Heart left ventricle (tissue), 16 donors: ENCODE results near the gene TNS1. TPM values are rescaled to one million over a fixed set of nuclear protein-coding genes. Genes with fewer than 3 reads are reported as not detected.

Experiments used
- ATAC-seq, 4 donors: fragments of 200-7000 bp; cut with Tn5 transposase; one replicate each; pipeline ENCODE4 v1.9.1; 2020 to 2022; ENCODE audit warnings: moderate library complexity in 4 of 4, mild to moderate bottlenecking in 3 of 4, moderate number of reproducible peaks in 1 of 4
- DNase-seq, 5 donors: peaks; one replicate each; pipeline ENCODE4 v3.0.0-alpha.2; 2020
- H3K27ac ChIP-seq, 12 donors: fragments of 200-600 bp; sonication (generic) in 4 of 12; one replicate each; pipeline versions ENCODE4 v1.5.0 to v1.8.0; 2016 to 2022; ENCODE audit warnings: mild to moderate bottlenecking in 2 of 12
- H3K27me3 ChIP-seq, 9 donors: fragments of 200-600 bp; sonication (generic) in 2 of 9; one replicate each; pipeline versions ENCODE4 v1.5.1 to v1.8.0; 2016 to 2022; ENCODE audit warnings: mild to moderate bottlenecking in 3 of 9
- H3K36me3 ChIP-seq, 9 donors: fragments of 200-600 bp; sonication (generic) in 2 of 9; one replicate each; pipeline versions ENCODE4 v1.5.0 to v1.8.0; 2018 to 2022; ENCODE audit warnings: mild to moderate bottlenecking in 2 of 9
- H3K4me1 ChIP-seq, 12 donors: fragments of 200-600 bp; sonication (generic) in 4 of 12; one replicate each; pipeline versions ENCODE4 v1.5.0 to v1.8.0; 2016 to 2022; ENCODE audit warnings: mild to moderate bottlenecking in 3 of 12
- H3K4me3 ChIP-seq, 12 donors: fragments of 200-600 bp; sonication (generic) in 4 of 12; one replicate each; pipeline versions ENCODE4 v1.5.0 to v1.8.0; 2017 to 2022; ENCODE audit warnings: mild to moderate bottlenecking in 9 of 12, moderate library complexity in 4 of 12
- H3K9me3 ChIP-seq, 12 donors: fragments of 200-600 bp; sonication (generic) in 4 of 12; one replicate each; pipeline versions ENCODE4 v1.5.0 to v1.8.0; 2016 to 2022; ENCODE audit warnings: mild to moderate bottlenecking in 1 of 12
- POLR2A ChIP-seq, 2 donors: fragments of 450-650 bp; IDR thresholded peaks; one replicate each; pipeline ENCODE4 v1.6.1; 2017; ENCODE audit warnings: antibody characterized with exemption in 2 of 2, mild to moderate bottlenecking in 2 of 2, moderate library complexity in 2 of 2
- WGBS, 4 donors: extraction: QIAGEN DNeasy Blood & Tissue Kit in 2 of 4; methylation state at CpG; one replicate each; pipeline versions ENCODE4 v1.1.5 to v1.1.7; 2013 to 2018; 5-methylcytosine and 5-hydroxymethylcytosine counted together
- intact Hi-C, 10 donors: fragments of 100-400 bp; cut with DNase I; formaldehyde crosslinking; loops; one replicate each; pipeline versions ENCODE4 v1.11.1 to v1.14.2; 2022
- polyA plus RNA-seq, 2 donors: library from polyadenylated mRNA; stranded (reverse); fragments of 200-250 nt; gene quantifications; one replicate each; pipeline ENCODE4 v1.2.3, GENCODE V29; 2013
- total RNA-seq, 9 donors: library from RNA; depleted of rRNA in 2 of 9; stranded (reverse); fragments of >200 nt in 2 of 9; fragmentation: NEBNext Ultra II Directional in 3 of 9; extraction: Animal tissue kit (Norgen Biotek cat#: 25700) in 3 of 9; gene quantifications; one replicate each; pipeline versions ENCODE4 v1.1.0 to v1.2.4, GENCODE V29; 2016 to 2023
- TF ChIP-seq, protein P1 (sequence below), 12 donors: fragments of 200-600 bp; sonication (generic) in 4 of 12; IDR thresholded peaks; one replicate each; pipeline versions ENCODE4 v1.5.0 to v1.8.0; 2018 to 2022; ENCODE audit warnings: antibody characterized with exemption in 12 of 12, mild to moderate bottlenecking in 5 of 12
- donor health status: ischemic (EF 13 %, LVEDD 7.1; RV severe dilation, severe dysfunction).
- donor health status: healthy with polysubstance abuse.
- donor health status: DM: no; HTN: yes; CAD: no.
- donor health status: DM: no; HTN: no; CAD: no.
- donor health status: ischemic (EF 25% LVEDD 6.9; RV normal size, moderate dysfunction).
- donor health status: ischemic (EF 25% LVEDD 5.7; RV mildly dilated, moderate dysfunction).
- donor health status: healthy.
- donor health status: DM: yes; HTN: yes; CAD: no.
- donor health status: ischemic (EF 35%, LVEDD 5.7; RV mildly dilated, moderate dysfunction).
- donor health status: nonischemic (EF 11% LVEDD 7.7; RV severe dilation, severe dysfunction).
- donor health status: DM: yes; HTN: yes; CAD: no.
- donor health status: PGD.
- donor health status: ischemic (EF 29% LVEDD 5.4; RV normal size, mild dysfunction).
- donor health status: nonischemic (EF 23%, LVEDD 6.1; RV moderate dilation, normal function).

Gene TNS1
- total and polyA plus RNA-seq, 11 donors: 243 to 899 (median 669) TPM

DNA sequence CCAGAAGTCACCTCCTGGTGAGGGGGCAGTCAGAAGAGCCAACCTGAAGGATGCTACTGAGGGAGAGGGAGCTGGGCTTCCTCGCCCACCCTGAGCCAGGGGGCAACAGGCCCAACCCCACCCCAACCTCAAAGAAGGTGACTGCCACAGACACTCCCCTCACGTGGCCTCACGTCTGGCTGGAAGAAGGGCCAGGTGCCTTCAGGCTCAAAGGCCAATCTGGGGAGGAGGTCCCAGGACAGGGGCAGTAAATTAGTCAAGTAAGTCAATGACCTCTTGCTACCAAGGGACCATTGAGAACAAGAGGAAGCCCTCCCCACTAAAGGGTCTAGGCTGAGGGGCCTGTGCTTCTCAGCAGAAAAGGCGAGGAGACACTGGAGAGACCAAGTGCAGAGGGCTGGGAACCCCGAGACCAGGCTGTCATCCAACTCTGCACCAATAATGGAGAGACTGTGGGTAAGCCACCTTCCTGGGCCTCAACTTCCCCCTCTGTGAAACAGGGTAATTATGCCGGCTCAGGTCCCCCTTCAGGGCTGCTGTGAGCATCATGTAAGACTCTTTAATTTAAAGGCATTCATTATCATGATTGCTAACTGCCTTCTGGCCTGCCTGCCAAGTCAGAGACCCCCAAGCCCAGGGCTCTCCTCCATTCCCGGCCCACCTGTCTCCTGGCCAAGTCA is 20.2 kb upstream of the TNS1 start:
- DNase-seq: peak in 4 of 5 donors; percentile 4 to 17 (median 10)
- intact Hi-C loops: no loop called here
- Histone ChIP-seq H3K4me3 (no peak overlapping the region), H3K4me1 (peaks cover 0 to 83% (median 35%) of the 10 kb centered on the region in 12 donors), H3K36me3 (no peaks in the 10 kb centered on the region), H3K27me3 (no peaks in the 10 kb centered on the region), H3K9me3 (no peaks in the 10 kb centered on the region), H3K27ac (peak overlapping the region in 8 of 12 donors; percentile 62 to 90 (median 82))
- 83 to 90% (median 87%) methylated on average over 5 to 7 of the region's 7 CpGs for WGBS, 4 donors
- TF ChIP-seq, protein P1, sequence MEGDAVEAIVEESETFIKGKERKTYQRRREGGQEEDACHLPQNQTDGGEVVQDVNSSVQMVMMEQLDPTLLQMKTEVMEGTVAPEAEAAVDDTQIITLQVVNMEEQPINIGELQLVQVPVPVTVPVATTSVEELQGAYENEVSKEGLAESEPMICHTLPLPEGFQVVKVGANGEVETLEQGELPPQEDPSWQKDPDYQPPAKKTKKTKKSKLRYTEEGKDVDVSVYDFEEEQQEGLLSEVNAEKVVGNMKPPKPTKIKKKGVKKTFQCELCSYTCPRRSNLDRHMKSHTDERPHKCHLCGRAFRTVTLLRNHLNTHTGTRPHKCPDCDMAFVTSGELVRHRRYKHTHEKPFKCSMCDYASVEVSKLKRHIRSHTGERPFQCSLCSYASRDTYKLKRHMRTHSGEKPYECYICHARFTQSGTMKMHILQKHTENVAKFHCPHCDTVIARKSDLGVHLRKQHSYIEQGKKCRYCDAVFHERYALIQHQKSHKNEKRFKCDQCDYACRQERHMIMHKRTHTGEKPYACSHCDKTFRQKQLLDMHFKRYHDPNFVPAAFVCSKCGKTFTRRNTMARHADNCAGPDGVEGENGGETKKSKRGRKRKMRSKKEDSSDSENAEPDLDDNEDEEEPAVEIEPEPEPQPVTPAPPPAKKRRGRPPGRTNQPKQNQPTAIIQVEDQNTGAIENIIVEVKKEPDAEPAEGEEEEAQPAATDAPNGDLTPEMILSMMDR (IDR thresholded peaks at IDR 0.05): no peak
- TF ChIP-seq POLR2A (IDR thresholded peaks at IDR 0.05): no peak
- no peak for ATAC-seq

DNA sequence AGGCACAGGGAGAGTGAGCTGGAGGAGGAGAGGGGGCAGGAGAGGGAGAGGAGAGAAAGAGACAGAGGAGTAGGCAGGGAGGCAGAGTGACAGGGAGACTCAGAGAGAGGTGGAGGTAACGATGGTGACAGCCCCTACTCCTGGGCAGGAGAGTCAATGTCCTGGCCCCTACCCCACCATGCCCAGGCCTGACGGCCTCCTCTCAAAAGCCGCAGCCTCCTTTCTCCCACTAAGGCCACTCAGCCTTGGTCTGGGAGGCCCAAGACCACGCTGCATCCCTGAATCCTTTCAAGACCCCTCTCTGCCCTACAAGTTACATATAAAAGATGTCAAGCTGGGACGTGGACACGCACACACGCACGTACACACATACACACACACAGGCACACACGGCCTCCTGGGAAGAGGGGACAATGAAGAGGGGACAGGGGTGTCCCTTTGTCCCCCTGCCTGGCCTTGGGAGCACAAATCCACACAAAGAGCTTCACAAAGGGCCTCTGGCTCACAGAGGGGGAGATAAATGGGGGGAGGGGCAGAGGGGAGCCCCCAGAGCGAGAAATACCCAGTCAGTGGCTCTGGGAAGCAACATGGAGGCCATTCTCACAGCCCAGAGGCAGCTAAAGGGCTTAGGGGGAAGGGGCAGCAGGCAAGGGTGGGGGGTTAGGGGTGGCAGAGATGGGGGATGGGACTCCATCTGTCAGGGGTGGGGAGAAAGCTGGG is 19.5 kb upstream of the TNS1 start:
- ATAC-seq: no peak
- WGBS, 4 donors: 85 to 92% (median 91%) methylated on average over 10 of the region's 10 CpGs
- H3K4me3 ChIP-seq: no peak overlapping the region
- H3K4me1 ChIP-seq: peaks cover 0 to 87% (median 42%) of the 10 kb centered on the region in 12 donors
- peak in 2 of 5 donors; percentile 13 to 22 for DNase-seq
- H3K9me3 ChIP-seq: no peaks in the 10 kb centered on the region
- H3K27me3 ChIP-seq: no peaks in the 10 kb centered on the region
- TF ChIP-seq POLR2A (IDR thresholded peaks at IDR 0.05): no peak
- TF ChIP-seq, protein P1 (IDR thresholded peaks at IDR 0.05): no peak
- H3K27ac ChIP-seq: peak overlapping the region; percentile 27 to 90 (median 82)
- intact Hi-C loops: no loop called here
- H3K36me3 ChIP-seq: no peaks in the 10 kb centered on the region

DNA sequence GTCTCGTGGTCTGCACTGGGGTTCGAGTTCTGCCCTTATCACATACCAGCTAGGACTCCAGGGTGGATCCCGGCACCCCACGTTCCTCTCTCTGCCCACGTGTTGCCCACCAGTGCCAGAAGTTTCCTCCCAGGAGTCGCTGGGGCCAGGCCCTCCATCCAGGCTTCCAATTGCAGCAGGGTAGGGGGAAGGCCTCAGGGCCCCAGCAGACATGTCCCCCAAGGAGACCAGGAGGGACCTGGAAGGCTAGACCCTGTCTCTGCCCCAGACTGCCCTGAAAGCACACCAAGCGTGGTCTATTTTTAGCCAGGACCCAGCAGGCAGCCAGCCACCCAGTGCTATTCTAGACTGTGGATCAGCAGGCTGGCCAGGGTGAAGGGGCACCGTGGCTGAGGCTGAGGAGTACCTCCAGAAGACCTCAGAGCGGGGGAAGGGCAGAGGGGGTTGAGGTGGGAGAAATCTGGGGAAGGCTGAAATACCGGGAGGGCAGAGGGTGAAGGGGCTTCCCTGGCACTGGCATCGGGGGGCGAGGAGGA is 18.8 kb upstream of the TNS1 start:
- peak overlapping the region in 1 of 12 donors; percentile 11 for H3K4me3 ChIP-seq
- TF ChIP-seq, protein P1 (IDR thresholded peaks at IDR 0.05): no peak
- no peak for TF ChIP-seq POLR2A (IDR thresholded peaks at IDR 0.05)
- WGBS, 4 donors: 55 to 61% (median 57%) methylated on average over 9 to 12 of the region's 12 CpGs
- H3K27me3 ChIP-seq: no peaks in the 10 kb centered on the region
- peaks cover 0 to 87% (median 47%) of the 10 kb centered on the region in 12 donors for H3K4me1 ChIP-seq
- no peaks in the 10 kb centered on the region for H3K36me3 ChIP-seq
- H3K9me3 ChIP-seq: no peaks in the 10 kb centered on the region
- intact Hi-C loops: no loop called here
- ATAC-seq (peak; percentile 76 to 86 (median 80)), DNase-seq (peak in 4 of 5 donors; percentile 75 to 88 (median 82))
- H3K27ac ChIP-seq: peak overlapping the region; percentile 27 to 90 (median 82)

DNA sequence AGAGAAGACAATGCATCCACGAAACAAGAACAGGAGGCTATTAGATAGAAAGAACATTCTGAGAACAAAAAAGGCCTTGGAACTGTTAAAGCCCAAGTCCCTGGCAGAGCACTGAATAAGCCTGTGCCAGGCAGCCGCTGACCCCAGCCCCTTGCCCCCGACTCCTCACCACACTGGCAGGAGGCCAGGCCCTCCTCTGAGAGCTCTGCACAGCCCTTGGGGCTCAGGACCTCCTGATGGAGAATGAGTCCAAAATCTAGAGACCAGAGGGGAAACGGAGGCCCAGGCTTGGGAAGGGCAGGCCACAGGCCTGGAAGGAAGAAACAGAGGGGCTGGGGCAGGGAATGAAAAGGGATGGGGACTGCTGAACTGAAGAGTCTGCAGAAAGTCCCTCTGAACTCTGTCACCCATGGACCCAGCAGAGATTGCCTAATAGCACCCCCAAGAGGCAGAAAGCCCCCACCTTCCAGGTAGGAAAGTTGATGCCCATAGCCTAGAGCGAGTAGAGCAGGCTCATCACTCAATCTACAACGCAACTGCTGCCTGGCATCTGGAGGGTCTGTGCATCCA is 18.3 kb upstream of the TNS1 start:
- ATAC-seq (no peak), DNase-seq (peak in 1 of 5 donors; percentile 23)
- Histone ChIP-seq H3K4me3 (peak overlapping the region in 1 of 12 donors; percentile 11), H3K36me3 (no peaks in the 10 kb centered on the region), H3K9me3 (no peaks in the 10 kb centered on the region), H3K27me3 (no peaks in the 10 kb centered on the region), H3K4me1 (peaks cover 0 to 87% (median 47%) of the 10 kb centered on the region in 12 donors), H3K27ac (peak overlapping the region in 11 of 12 donors; percentile 47 to 90 (median 82))
- TF ChIP-seq, protein P1 (IDR thresholded peaks at IDR 0.05): no peak
- TF ChIP-seq POLR2A (IDR thresholded peaks at IDR 0.05): no peak
- intact Hi-C loops: no loop called here
- 78 to 85% (median 81%) methylated on average over 6 of the region's 6 CpGs for WGBS, 4 donors
